Neuronal stem cell (in vitro differentiated cells): ENCODE measurements around the gene ATP6V1E1.

Source experiments
- DNase-seq: peaks from one replicate; pipeline ENCODE4 v3.0.0-alpha.2; 2013; ENCODE audit warnings: low spot score
- H2AFZ ChIP-seq: one replicate; pipeline ENCODE4 v1.6.1; 2013; ENCODE audit warnings: mild to moderate bottlenecking, low read length, inconsistent platforms
- H2AK5ac ChIP-seq: 2 replicates; pipeline ENCODE4 v1.6.1; 2013; ENCODE audit warnings: low read depth, mild to moderate bottlenecking, inconsistent platforms, low read length, moderate library complexity, mixed read lengths
- H2BK120ac ChIP-seq: 2 replicates; pipeline ENCODE4 v1.6.1; 2013; ENCODE audit warnings: low read depth, mild to moderate bottlenecking, inconsistent platforms, low read length, moderate library complexity, mixed read lengths
- H2BK12ac ChIP-seq: one replicate; pipeline ENCODE4 v1.6.1; 2013; ENCODE audit warnings: low read length, inconsistent platforms
- H2BK15ac ChIP-seq: 2 replicates; pipeline ENCODE4 v1.6.1; 2013; ENCODE audit warnings: mild to moderate bottlenecking, low read length, inconsistent platforms, mixed read lengths
- H2BK5ac ChIP-seq: one replicate; pipeline ENCODE4 v1.6.1; 2013; ENCODE audit warnings: inconsistent platforms, mild to moderate bottlenecking, low read length, moderate library complexity
- H3K14ac ChIP-seq: one replicate; pipeline ENCODE4 v1.6.1; 2013; ENCODE audit warnings: low read length, inconsistent platforms
- H3K18ac ChIP-seq: 2 replicates; pipeline ENCODE4 v1.6.1; 2013; ENCODE audit warnings: low read length, inconsistent platforms
- H3K23ac ChIP-seq: 2 replicates; pipeline ENCODE4 v1.6.1; 2013; ENCODE audit warnings: low read depth, mild to moderate bottlenecking, mixed read lengths, low read length, inconsistent platforms; ENCODE audit not compliant: poor library complexity
- H3K27ac ChIP-seq: replicated peaks from 3 replicates; pipeline ENCODE4 v1.5.1; 2013; ENCODE audit warnings: low read length, inconsistent platforms
- H3K27me3 ChIP-seq, 3 experiments: 2 replicates each; pipeline ENCODE4 v1.6.1; 2013; ENCODE audit warnings: low read length in 3 of 3, mild to moderate bottlenecking in 2 of 3, inconsistent platforms in 1 of 3, low read depth in 1 of 3, mixed read lengths in 1 of 3, moderate library complexity in 1 of 3; ENCODE audit not compliant: control insufficient read depth in 3 of 3, insufficient read depth in 3 of 3
- H3K36me3 ChIP-seq, 2 donors: replicated peaks in 1 of 2; 2 replicates each; pipeline ENCODE4 v1.6.1; 2013; ENCODE audit warnings: low read length in 2 of 2; ENCODE audit not compliant: control insufficient read depth in 2 of 2, insufficient read depth in 2 of 2
- H3K4ac ChIP-seq: 2 replicates; pipeline ENCODE4 v1.6.1; 2013; ENCODE audit warnings: inconsistent platforms, mild to moderate bottlenecking, low read length, moderate library complexity
- H3K4me1 ChIP-seq, 2 donors: 1 replicate in 1 of 2; 2 replicates in 1 of 2; pipeline ENCODE4 v1.6.1; 2013; ENCODE audit warnings: low read length in 2 of 2, low read depth in 1 of 2; ENCODE audit not compliant: control insufficient read depth in 2 of 2, insufficient read depth in 1 of 2
- H3K4me2 ChIP-seq: one replicate; pipeline ENCODE4 v1.6.1; 2013; ENCODE audit warnings: mild to moderate bottlenecking, low read length, inconsistent platforms; ENCODE audit not compliant: insufficient read depth, poor library complexity, severe bottlenecking
- H3K4me3 ChIP-seq, 2 donors: 2 replicates each; pipeline ENCODE4 v1.5.1; 2013; ENCODE audit warnings: low read length in 2 of 2, mild to moderate bottlenecking in 2 of 2, inconsistent platforms in 1 of 2, moderate library complexity in 1 of 2
- H3K79me1 ChIP-seq: one replicate; pipeline ENCODE4 v1.6.1; 2013; ENCODE audit warnings: low read depth, mild to moderate bottlenecking, inconsistent platforms, low read length, moderate library complexity
- H3K9ac ChIP-seq: one replicate; pipeline ENCODE4 v1.6.1; 2013; ENCODE audit warnings: mild to moderate bottlenecking, low read depth, low read length, inconsistent platforms; ENCODE audit not compliant: poor library complexity
- H3K9me3 ChIP-seq, 2 donors: replicated peaks in 1 of 2; 2 replicates each; pipeline versions ENCODE3 to v1.6.1; 2013; ENCODE audit warnings: low read length in 2 of 2, mild to moderate bottlenecking in 2 of 2, inconsistent platforms in 1 of 2, low read depth in 1 of 2, mixed read lengths in 1 of 2, moderate library complexity in 1 of 2; ENCODE audit not compliant: control insufficient read depth in 2 of 2, insufficient read depth in 1 of 2
- H4K8ac ChIP-seq: one replicate; pipeline ENCODE4 v1.6.1; 2013; ENCODE audit warnings: low read depth, mild to moderate bottlenecking, inconsistent platforms, low read length, moderate library complexity
- H4K91ac ChIP-seq: one replicate; pipeline ENCODE4 v1.6.1; 2013; ENCODE audit warnings: low read length, low read depth, mild to moderate bottlenecking, inconsistent platforms; ENCODE audit not compliant: poor library complexity
- WGBS, 2 donors: extraction: QIAGEN DNeasy Blood & Tissue Kit; methylation state at CpG; one replicate each; pipeline ENCODE4 v1.1.7; 2013; ENCODE audit warnings: missing lambda C conversion rate in 2 of 2, mixed read lengths in 1 of 2; ENCODE audit not compliant: insufficient read length in 2 of 2, insufficient replicate concordance in 1 of 2; ENCODE audit errors: extremely low coverage in 2 of 2; 5-methylcytosine and 5-hydroxymethylcytosine counted together

ATP6V1E1 gene

DNA sequence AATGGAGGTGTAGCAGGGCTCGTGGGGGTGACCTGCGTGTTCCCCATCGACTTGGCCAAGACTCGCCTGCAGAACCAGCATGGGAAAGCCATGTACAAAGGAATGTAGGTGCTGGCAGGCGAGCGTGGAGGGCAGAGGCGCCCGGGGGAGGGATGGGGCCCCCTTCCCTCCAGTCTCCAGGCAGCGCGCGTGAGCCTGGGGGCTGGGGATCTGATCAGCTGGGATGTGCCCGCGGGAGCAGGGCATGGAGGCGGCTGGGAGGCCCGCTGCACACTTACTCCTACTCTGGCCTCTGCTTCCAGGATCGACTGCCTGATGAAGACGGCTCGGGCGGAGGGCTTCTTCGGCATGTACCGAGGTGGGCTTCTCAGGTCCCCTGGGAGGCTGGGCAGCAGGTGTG is 47.5 kb downstream of the ATP6V1E1 start:
- H2BK12ac ChIP-seq, result peak overlapping the region; percentile 6
- no peak overlapping the region for H2BK5ac ChIP-seq
- H2BK15ac ChIP-seq, result peak overlapping the region; percentile 75
- no peaks in the 10 kb centered on the region for H3K27me3 ChIP-seq
- H3K9me3 ChIP-seq, result no peaks in the 10 kb centered on the region
- H3K4me2 ChIP-seq, result no peak overlapping the region
- H2AFZ ChIP-seq, result peak overlapping the region; percentile 75
- H2BK120ac ChIP-seq, result peak overlapping the region; percentile 54
- no peaks in the 10 kb centered on the region for H3K79me1 ChIP-seq
- H3K14ac ChIP-seq, result no peak overlapping the region
- peak overlapping the region; percentile 89 for H3K4ac ChIP-seq
- no peak for DNase-seq
- peaks cover 5 to 6% of the 10 kb centered on the region in 2 donors for H3K4me1 ChIP-seq
- peak overlapping the region; percentile 55 for H3K23ac ChIP-seq
- peak overlapping the region; percentile 84 for H2AK5ac ChIP-seq
- H3K4me3 ChIP-seq, result no peak overlapping the region
- WGBS, 2 donors, result no CpG with 5 or more reads among the region's 21 CpGs
- no peaks in the 10 kb centered on the region for H3K36me3 ChIP-seq
- peak overlapping the region; percentile 87 for H3K18ac ChIP-seq
- H4K91ac ChIP-seq, result no peak overlapping the region
- H3K27ac ChIP-seq, result no peak overlapping the region
- no peak overlapping the region for H3K9ac ChIP-seq
- peak overlapping the region; percentile 93 for H4K8ac ChIP-seq

DNA sequence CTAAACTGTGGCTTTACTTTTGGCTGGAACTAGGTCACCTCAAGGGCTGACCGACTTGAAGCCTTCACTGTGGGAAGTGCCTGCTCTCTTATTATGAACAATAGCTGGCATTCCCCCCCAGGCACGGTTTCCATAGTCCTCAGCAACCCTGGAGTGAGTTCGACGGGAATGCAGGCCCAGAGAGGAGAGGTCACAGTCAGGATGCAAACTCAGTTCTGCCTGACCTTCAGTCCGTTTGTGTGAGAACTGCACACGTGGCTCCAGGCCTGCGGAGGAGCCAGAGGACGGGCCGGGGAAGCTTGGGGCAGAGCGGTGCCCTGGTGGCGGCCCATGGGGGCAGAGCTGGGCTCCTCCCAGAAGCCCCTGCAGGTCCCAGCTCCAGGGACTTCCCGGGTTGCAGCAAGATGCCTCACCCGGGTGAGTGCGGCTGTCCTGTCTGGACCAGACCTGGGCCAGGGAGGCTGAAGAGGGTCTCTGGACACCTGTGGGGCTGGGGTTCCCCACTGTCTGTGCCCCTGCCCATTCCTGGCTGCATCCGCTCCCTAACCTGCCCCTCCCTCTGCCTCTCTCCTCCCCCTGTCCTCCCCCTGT is 48.0 kb downstream of the ATP6V1E1 start:
- Histone ChIP-seq H3K9me3 (no peaks in the 10 kb centered on the region), H2BK15ac (peak overlapping the region; percentile 75), H3K79me1 (no peaks in the 10 kb centered on the region), H2BK12ac (peak overlapping the region; percentile 6), H3K27ac (no peak overlapping the region), H3K4me1 (peaks cover 5 to 7% of the 10 kb centered on the region in 2 donors), H3K4me3 (no peak overlapping the region), H2BK120ac (peak overlapping the region; percentile 54), H3K18ac (peak overlapping the region; percentile 87), H4K8ac (peak overlapping the region; percentile 93), H3K14ac (no peak overlapping the region), H3K4me2 (no peak overlapping the region), H3K27me3 (no peaks in the 10 kb centered on the region), H2AFZ (peak overlapping the region; percentile 75), H2BK5ac (no peak overlapping the region), H3K9ac (no peak overlapping the region), H3K4ac (no peak overlapping the region), H2AK5ac (peak overlapping the region; percentile 84), H3K23ac (peak overlapping the region; percentile 55), H3K36me3 (no peaks in the 10 kb centered on the region), H4K91ac (no peak overlapping the region)
- no peak for DNase-seq
- no CpG with 5 or more reads among the region's 15 CpGs for WGBS, 2 donors

DNA sequence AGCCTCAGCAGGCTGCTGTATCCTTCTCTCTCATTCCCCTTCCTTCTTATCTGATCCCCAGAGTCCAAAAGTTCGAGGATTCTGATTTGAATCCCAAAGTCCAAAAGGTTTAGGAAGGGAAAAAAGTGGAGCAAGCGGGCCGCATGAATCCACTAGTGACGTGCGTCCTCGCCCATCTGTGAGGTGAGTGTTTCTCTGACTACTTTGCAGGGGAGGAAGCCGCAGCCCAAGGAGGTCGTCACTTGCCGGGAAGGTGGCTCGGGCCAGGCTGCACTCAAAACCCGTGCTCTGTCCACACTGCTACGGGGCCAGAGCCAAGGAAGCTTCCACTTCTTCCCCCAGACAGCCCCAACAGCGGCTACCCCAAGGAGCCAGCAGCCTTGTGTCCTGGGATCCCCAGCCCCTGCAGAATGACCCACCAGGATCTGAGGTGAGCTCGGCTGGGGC is 49.0 kb downstream of the ATP6V1E1 start:
- peak overlapping the region; percentile 75 for H2AFZ ChIP-seq
- no CpG with 5 or more reads among the region's 14 CpGs for WGBS, 2 donors
- DNase-seq, result no peak
- no peak overlapping the region for H2AK5ac ChIP-seq
- no peak overlapping the region for H3K27ac ChIP-seq
- no peak overlapping the region for H3K14ac ChIP-seq
- H4K8ac ChIP-seq, result no peak overlapping the region
- peaks cover 5 to 11% of the 10 kb centered on the region in 2 donors for H3K4me1 ChIP-seq
- H3K79me1 ChIP-seq, result no peaks in the 10 kb centered on the region
- no peak overlapping the region for H2BK12ac ChIP-seq
- no peak overlapping the region for H4K91ac ChIP-seq
- no peak overlapping the region for H2BK15ac ChIP-seq
- no peak overlapping the region for H2BK120ac ChIP-seq
- H2BK5ac ChIP-seq, result no peak overlapping the region
- no peaks in the 10 kb centered on the region for H3K27me3 ChIP-seq
- H3K4me2 ChIP-seq, result no peak overlapping the region
- H3K4me3 ChIP-seq, result no peak overlapping the region
- H3K9me3 ChIP-seq, result no peaks in the 10 kb centered on the region
- H3K18ac ChIP-seq, result no peak overlapping the region
- no peak overlapping the region for H3K4ac ChIP-seq
- no peaks in the 10 kb centered on the region for H3K36me3 ChIP-seq
- H3K9ac ChIP-seq, result no peak overlapping the region
- H3K23ac ChIP-seq, result no peak overlapping the region

DNA sequence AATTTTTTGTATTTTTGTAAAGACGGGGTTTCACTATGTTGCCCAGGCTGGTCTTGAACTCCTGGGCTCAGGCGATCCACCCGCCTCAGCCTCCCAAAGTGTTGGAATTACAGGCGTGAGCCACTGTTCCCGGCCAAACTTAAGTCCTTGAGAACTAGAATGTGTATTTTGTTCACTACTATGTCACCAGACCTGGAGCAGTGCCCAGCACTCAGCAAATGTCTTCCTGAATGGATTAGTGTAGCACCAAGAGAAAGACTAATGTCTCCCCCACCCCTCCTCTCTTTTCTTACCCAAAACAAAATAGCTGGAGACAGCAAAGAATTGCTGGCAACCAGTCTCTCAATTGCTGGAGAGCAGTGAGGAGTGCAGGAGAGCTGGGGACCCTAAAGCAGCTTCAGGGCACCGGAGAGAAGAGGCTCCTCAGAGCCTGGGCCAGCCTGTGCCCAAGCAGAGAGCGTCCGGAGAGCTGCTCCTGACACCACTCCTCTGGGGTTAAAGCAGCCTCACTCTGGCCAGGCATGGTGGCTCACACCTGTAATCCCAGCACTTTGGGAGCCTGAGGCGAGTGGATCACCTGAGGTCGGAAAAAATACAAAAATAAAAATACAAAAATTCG is 50.3 kb downstream of the ATP6V1E1 start:
- Histone ChIP-seq H3K4me3 (no peak overlapping the region), H3K4me2 (no peak overlapping the region), H3K9ac (no peak overlapping the region), H3K23ac (no peak overlapping the region), H3K4ac (no peak overlapping the region), H4K8ac (no peak overlapping the region), H2AFZ (peak overlapping the region; percentile 42), H2BK15ac (no peak overlapping the region), H3K27ac (no peak overlapping the region), H3K18ac (no peak overlapping the region), H4K91ac (no peak overlapping the region), H3K36me3 (no peaks in the 10 kb centered on the region), H2AK5ac (no peak overlapping the region), H3K4me1 (peaks cover 8 to 11% of the 10 kb centered on the region in 2 donors), H3K79me1 (no peaks in the 10 kb centered on the region), H2BK120ac (no peak overlapping the region), H3K9me3 (no peaks in the 10 kb centered on the region), H3K27me3 (no peaks in the 10 kb centered on the region), H2BK5ac (no peak overlapping the region), H2BK12ac (no peak overlapping the region), H3K14ac (no peak overlapping the region)
- DNase-seq, result no peak
- WGBS, 2 donors, result no CpG with 5 or more reads among the region's 11 CpGs
